Type B pancreatic cell (in vitro differentiated cells): ENCODE results near the gene NFIX. TPM values are rescaled to one million over a fixed set of nuclear protein-coding genes. Genes with fewer than 3 reads are reported as not detected.

ENCODE experiments used
- DNase-seq: peaks from one replicate; pipeline ENCODE4 v3.0.0; 2021; ENCODE audit warnings: mixed read lengths; ENCODE audit not compliant: unreplicated experiment; ENCODE audit errors: extremely low spot score
- H3K27ac Mint-ChIP-seq: 2 replicates; pipeline ENCODE4 v1.8.0; 2021; ENCODE audit warnings: mild to moderate bottlenecking, mixed read lengths
- H3K27me3 Mint-ChIP-seq: 2 replicates; pipeline ENCODE4 v1.8.0; 2021; ENCODE audit warnings: mixed read lengths
- H3K36me3 Mint-ChIP-seq: 2 replicates; pipeline ENCODE4 v1.8.0; 2021; ENCODE audit warnings: mixed read lengths
- H3K4me1 Mint-ChIP-seq: one replicate; pipeline ENCODE4 v1.8.0; 2021; ENCODE audit warnings: mixed read lengths; ENCODE audit not compliant: unreplicated experiment
- H3K4me3 Mint-ChIP-seq: 2 replicates; pipeline ENCODE4 v1.8.0; 2021; ENCODE audit warnings: mild to moderate bottlenecking, mixed read lengths
- H3K9me3 Mint-ChIP-seq: 2 replicates; pipeline ENCODE4 v1.8.0; 2021; ENCODE audit warnings: mixed read lengths
- total RNA-seq: library from RNA; stranded (reverse); gene quantifications from 2 replicates; pipeline ENCODE4 v1.2.1, GENCODE V29; 2021; ENCODE audit warnings: low replicate concordance
- TF ChIP-seq, protein P1 (sequence below): fragments of 200-600 bp; sonication (generic); conservative IDR thresholded peaks from 2 replicates; pipeline ENCODE4 v1.5.0; 2021; ENCODE audit warnings: antibody characterized with exemption, mild to moderate bottlenecking

Gene NFIX
- total RNA-seq, 1 donor from 2014 or later: 12.4 TPM

DNA sequence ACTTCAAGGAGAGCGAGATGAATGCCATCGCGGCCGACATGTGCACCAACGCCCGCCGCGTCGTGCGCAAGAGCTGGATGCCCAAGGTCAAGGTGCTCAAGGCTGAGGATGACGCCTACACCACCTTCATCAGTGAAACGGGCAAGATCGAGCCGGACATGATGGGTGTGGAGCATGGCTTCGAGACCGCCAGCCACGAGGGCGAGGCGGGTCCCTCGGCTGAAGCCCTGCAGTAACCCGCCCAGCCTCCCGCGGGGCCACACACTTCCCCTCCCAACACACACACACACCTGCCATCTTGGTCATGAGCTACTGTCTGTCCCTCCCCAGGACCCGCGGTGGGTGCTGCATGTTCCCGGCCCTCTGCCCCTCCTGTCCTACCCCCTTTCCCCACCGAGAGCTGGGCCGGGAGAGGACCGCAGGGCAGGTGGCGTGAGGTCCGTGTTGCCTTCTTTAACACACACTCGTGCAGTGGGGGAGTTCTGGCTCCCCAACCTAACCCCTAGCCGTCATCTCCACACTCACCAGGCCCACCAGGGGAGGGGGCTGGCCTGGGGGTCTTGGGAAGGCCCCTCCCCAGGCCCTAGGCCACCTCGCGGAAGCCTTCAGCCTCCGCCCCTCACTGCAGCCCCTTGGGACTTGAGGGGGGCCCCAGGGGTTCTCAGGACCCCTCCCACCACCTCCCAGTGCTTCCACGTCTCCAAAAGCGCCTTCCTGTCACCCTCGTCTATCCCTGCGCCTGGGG, 143.1 kb downstream of the NFIX start:
- no peak for DNase-seq
- TF ChIP-seq, protein P1, sequence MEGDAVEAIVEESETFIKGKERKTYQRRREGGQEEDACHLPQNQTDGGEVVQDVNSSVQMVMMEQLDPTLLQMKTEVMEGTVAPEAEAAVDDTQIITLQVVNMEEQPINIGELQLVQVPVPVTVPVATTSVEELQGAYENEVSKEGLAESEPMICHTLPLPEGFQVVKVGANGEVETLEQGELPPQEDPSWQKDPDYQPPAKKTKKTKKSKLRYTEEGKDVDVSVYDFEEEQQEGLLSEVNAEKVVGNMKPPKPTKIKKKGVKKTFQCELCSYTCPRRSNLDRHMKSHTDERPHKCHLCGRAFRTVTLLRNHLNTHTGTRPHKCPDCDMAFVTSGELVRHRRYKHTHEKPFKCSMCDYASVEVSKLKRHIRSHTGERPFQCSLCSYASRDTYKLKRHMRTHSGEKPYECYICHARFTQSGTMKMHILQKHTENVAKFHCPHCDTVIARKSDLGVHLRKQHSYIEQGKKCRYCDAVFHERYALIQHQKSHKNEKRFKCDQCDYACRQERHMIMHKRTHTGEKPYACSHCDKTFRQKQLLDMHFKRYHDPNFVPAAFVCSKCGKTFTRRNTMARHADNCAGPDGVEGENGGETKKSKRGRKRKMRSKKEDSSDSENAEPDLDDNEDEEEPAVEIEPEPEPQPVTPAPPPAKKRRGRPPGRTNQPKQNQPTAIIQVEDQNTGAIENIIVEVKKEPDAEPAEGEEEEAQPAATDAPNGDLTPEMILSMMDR: no peak
- H3K9me3 Mint-ChIP-seq: no peaks in the 10 kb centered on the region
- no peak overlapping the region for H3K27ac Mint-ChIP-seq
- H3K27me3 Mint-ChIP-seq: no peaks in the 10 kb centered on the region
- H3K4me1 Mint-ChIP-seq: peaks cover 3% of the 10 kb centered on the region
- peaks cover 6% of the 10 kb centered on the region for H3K36me3 Mint-ChIP-seq
- no peak overlapping the region for H3K4me3 Mint-ChIP-seq

- H3K9me3 Mint-ChIP-seq: no peaks in the 10 kb centered on the region
Measured at GRCh38 chr19:13138916-13139198, 143.6 kb downstream of the NFIX start.

DNA sequence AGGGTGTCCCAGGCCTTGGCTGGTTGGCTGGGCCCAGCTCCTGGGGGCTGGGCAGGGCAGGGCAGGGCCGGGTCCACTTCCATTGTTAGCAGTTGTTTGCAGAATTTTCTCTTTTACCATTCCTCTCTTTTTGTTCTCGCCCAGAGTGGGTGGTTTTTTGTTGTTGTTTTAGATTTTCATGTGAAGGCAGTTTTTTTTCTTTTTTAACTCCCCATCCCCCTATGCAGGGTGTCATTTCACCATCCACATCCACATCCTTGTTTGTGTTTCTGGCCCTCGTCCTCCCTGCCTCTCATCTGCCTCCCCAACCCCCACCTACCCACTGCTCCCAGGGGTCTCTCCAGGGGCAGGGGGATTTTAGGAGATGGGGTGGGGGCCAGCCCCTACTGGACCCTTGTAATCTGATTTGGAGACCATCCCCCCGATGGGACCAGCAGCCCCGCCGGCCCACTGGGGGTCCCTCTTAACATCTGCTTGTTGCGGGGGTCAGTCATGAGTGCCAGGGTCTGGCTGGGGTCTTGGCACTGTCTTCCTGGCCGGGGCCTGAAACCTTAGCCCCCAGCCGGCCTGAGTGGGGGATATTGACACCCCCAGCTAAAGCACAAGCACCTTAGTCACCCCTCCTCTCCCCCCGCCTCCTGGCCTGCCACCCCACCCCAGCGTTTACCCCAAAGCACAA, 144.5 kb downstream of the NFIX start:
- H3K27me3 Mint-ChIP-seq: no peaks in the 10 kb centered on the region
- H3K36me3 Mint-ChIP-seq: peaks cover 3% of the 10 kb centered on the region
- no peaks in the 10 kb centered on the region for H3K4me1 Mint-ChIP-seq
- TF ChIP-seq, protein P1: no peak
- H3K27ac Mint-ChIP-seq: peak overlapping the region; percentile 39
- no peak overlapping the region for H3K4me3 Mint-ChIP-seq
- DNase-seq: no peak
- no peaks in the 10 kb centered on the region for H3K9me3 Mint-ChIP-seq

More at GRCh38 chr19:13138916-13139198, 143.6 kb downstream of the NFIX start:
- Mint-ChIP-seq H3K4me1 (no peaks in the 10 kb centered on the region), H3K36me3 (peaks cover 3% of the 10 kb centered on the region), H3K4me3 (no peak overlapping the region), H3K27me3 (no peaks in the 10 kb centered on the region), H3K27ac (no peak overlapping the region)
- DNase-seq: no peak
- TF ChIP-seq, protein P1: no peak

DNA sequence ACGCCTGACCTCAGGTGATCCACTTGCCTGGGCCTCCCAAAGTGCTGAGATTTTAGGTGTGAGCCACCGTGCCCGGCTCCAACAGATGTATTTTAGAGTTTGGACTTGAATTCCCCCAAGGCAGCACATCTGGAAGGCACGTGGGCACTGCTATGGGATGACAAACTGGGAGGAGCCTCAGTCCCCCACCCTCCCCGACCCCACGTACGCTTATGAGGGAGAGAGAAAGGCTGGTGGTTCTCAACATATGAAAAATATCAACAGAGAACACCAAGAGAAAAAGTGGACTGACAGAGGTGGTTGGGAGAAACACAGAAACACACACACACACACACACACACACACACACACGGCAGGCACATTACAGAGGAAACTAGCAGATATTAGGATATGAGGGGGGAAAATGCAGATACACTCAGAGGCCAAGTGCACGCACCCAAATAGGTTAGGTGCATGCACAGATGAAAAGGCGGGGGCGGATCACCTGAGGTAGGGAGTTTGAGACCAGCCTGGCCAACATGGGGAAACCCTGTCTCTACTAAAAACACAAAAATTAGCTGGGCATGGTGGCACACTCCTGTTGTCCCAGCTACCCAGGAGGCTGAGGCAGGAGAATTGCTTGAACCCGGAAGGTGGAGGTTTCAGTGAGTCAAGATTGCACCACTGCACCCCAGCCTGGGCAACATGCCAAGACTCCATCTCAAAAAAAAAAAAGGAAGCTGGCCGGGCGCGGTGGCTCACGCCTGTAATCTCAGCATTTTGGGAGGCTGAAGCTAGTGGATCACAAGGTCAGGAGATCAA, 151.7 kb downstream of the NFIX start:
- H3K27ac Mint-ChIP-seq: no peak overlapping the region
- DNase-seq: no peak
- H3K4me3 Mint-ChIP-seq: peak overlapping the region; percentile 20
- H3K9me3 Mint-ChIP-seq: no peaks in the 10 kb centered on the region
- H3K36me3 Mint-ChIP-seq: peaks cover 1% of the 10 kb centered on the region
- H3K4me1 Mint-ChIP-seq: peaks cover 10% of the 10 kb centered on the region
- TF ChIP-seq, protein P1: no peak
- no peaks in the 10 kb centered on the region for H3K27me3 Mint-ChIP-seq

Other genes with a start within 250 kb of the NFIX start
- gene BEST2, start 243.7 kb upstream of the NFIX start, total RNA-seq: 0.14 TPM in 1 of 2 replicates, not detected in the other
- 50.1 and 55.0 TPM in 2 replicates for gene HOOK2, start 219.9 kb upstream of the NFIX start, total RNA-seq
- 31.3 and 116 TPM in 2 replicates for gene JUNB, start 204.0 kb upstream of the NFIX start, total RNA-seq
- gene PRDX2, start 193.7 kb upstream of the NFIX start, total RNA-seq: 416 and 497 TPM in 2 replicates
- gene THSD8, start 193.4 kb upstream of the NFIX start, total RNA-seq: 10.1 and 19.4 TPM in 2 replicates
- gene RNASEH2A, start 188.9 kb upstream of the NFIX start, total RNA-seq: 13.7 and 37.2 TPM in 2 replicates
- not detected in 2 replicates for gene RTBDN, start 160.9 kb upstream of the NFIX start, total RNA-seq
- 1.9 and 3.5 TPM in 2 replicates for gene MAST1, start 157.0 kb upstream of the NFIX start, total RNA-seq
- gene DNASE2, start 114.0 kb upstream of the NFIX start, total RNA-seq: 17.9 and 24.6 TPM in 2 replicates
- not detected in 2 replicates for gene KLF1, start 108.3 kb upstream of the NFIX start, total RNA-seq
- gene GCDH, start 104.3 kb upstream of the NFIX start, total RNA-seq: 29.7 and 46.8 TPM in 2 replicates
- gene SYCE2, start 76.2 kb upstream of the NFIX start, total RNA-seq: 1.8 TPM in 1 of 2 replicates, not detected in the other
- 67.5 and 68.5 TPM in 2 replicates for gene FARSA, start 61.8 kb upstream of the NFIX start, total RNA-seq
- 1,188 and 1,294 TPM in 2 replicates for gene CALR, start 56.9 kb upstream of the NFIX start, total RNA-seq
- 77.1 and 82.3 TPM in 2 replicates for gene RAD23A, start 49.6 kb upstream of the NFIX start, total RNA-seq
- gene GADD45GIP1, start 38.3 kb upstream of the NFIX start, total RNA-seq: 23.1 and 24.8 TPM in 2 replicates
- not detected in 2 replicates for gene DAND5, start 25.9 kb upstream of the NFIX start, total RNA-seq
- gene LYL1, start 107.4 kb downstream of the NFIX start, total RNA-seq: 0.19 TPM in 1 of 2 replicates, not detected in the other
- gene TRMT1, start 121.3 kb downstream of the NFIX start, total RNA-seq: 48.1 and 69.7 TPM in 2 replicates
- 66.8 and 77.9 TPM in 2 replicates for gene NACC1, start 122.8 kb downstream of the NFIX start, total RNA-seq
- 45.2 and 46.8 TPM in 2 replicates for gene STX10, start 154.9 kb downstream of the NFIX start, total RNA-seq
- 103 and 322 TPM in 2 replicates for gene IER2, start 154.9 kb downstream of the NFIX start, total RNA-seq